Testis (tissue), 2 donors: ENCODE measurements around the gene DYRK1A.

Source experiments
- POLR2A ChIP-seq: fragments of 450-650 bp; IDR thresholded peaks from one replicate; pipeline ENCODE4 v1.6.1; 2017; ENCODE audit warnings: antibody characterized with exemption, mild to moderate bottlenecking, moderate library complexity
- TF ChIP-seq, protein P1 (sequence below), 3 experiments: fragments of 450-650 bp in 2 of 3; fragments of 200-600 bp in 1 of 3; sonication (generic) in 1 of 3; IDR thresholded peaks; one replicate each; pipeline ENCODE4 v1.5.1; 2016 to 2019; ENCODE audit warnings: antibody characterized with exemption in 3 of 3, mild to moderate bottlenecking in 2 of 3, moderate library complexity in 1 of 3

DNA sequence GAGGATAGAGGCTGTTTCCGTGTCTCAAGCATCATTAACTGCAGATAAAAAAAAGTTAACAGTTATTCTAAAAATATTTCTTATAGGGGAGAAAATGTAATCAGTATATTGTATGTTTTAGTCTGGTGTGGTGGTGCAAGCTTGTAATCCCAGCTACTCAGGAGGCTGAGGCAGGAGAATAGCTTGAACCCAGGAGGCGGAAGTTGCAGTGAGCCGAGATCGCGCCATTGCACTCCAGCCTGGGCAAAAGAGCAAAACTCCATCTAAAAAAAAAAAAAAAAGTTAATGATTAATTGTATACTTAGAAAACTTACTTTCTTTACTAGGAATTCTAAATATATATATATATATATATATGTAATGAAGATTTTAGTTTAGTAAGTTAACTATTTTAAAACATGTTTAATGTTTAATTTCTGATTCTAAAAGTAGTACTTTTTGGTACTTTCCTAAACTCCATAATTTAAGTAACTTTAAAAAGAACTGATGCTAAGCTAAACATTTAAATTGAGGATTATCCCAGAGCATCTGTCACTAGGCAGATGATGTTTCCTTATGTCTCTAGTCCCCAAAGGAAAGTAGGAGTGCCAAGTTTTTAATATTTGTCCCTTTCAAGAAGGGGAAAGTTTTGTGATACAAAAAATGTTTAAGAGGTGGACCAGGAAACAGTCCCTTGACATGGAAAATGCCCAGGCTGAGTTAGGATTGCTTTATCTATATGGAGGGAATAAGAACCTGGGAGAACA is 66.3 kb downstream of the DYRK1A start:
- TF ChIP-seq, protein P1, sequence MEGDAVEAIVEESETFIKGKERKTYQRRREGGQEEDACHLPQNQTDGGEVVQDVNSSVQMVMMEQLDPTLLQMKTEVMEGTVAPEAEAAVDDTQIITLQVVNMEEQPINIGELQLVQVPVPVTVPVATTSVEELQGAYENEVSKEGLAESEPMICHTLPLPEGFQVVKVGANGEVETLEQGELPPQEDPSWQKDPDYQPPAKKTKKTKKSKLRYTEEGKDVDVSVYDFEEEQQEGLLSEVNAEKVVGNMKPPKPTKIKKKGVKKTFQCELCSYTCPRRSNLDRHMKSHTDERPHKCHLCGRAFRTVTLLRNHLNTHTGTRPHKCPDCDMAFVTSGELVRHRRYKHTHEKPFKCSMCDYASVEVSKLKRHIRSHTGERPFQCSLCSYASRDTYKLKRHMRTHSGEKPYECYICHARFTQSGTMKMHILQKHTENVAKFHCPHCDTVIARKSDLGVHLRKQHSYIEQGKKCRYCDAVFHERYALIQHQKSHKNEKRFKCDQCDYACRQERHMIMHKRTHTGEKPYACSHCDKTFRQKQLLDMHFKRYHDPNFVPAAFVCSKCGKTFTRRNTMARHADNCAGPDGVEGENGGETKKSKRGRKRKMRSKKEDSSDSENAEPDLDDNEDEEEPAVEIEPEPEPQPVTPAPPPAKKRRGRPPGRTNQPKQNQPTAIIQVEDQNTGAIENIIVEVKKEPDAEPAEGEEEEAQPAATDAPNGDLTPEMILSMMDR (IDR thresholded peaks at IDR 0.05) = no peak
- no peak for TF ChIP-seq POLR2A
